ENCODE results near the gene KCNJ6. TPM values are rescaled to one million over a fixed set of nuclear protein-coding genes. Genes with fewer than 3 reads are reported as not detected.

Gene KCNJ6
- total RNA-seq, 1 experiment from 2014 or later: 1.2 TPM

DNA sequence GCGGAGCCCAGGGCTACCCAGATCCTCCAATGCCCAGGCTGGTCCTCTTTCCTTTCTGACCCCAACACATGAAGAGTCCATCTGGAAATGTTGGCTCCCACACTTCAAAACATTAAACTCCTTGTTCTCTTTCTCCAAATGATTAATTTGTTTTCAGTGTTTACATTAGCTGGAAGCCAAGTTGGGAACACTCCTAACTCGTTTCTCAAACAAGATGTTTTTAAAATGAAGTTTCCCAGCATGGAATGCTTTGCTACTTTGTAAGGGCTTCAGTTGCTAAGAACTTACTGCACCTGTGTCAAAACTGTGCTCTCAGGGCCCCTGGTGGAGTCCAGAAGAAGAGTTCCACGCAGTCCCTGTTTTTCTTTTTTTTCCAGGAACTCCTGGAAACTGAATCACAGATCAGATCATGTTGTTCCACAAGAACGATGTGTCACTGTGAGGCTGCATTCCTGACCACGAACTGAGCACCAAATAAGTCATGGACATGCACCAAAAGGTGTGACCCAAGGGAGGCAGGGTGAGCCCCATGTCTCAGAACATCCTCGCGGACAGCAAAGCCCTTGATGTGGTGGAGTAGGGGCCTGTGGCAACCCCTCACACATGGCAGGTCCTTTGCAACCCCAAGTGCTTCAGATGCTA lies 257.3 kb downstream of the KCNJ6 start:
- no peak overlapping the region for H3K23ac ChIP-seq (ENCODE audit: insufficient read length, low read depth, low read length)
- TF ChIP-seq, protein P1, sequence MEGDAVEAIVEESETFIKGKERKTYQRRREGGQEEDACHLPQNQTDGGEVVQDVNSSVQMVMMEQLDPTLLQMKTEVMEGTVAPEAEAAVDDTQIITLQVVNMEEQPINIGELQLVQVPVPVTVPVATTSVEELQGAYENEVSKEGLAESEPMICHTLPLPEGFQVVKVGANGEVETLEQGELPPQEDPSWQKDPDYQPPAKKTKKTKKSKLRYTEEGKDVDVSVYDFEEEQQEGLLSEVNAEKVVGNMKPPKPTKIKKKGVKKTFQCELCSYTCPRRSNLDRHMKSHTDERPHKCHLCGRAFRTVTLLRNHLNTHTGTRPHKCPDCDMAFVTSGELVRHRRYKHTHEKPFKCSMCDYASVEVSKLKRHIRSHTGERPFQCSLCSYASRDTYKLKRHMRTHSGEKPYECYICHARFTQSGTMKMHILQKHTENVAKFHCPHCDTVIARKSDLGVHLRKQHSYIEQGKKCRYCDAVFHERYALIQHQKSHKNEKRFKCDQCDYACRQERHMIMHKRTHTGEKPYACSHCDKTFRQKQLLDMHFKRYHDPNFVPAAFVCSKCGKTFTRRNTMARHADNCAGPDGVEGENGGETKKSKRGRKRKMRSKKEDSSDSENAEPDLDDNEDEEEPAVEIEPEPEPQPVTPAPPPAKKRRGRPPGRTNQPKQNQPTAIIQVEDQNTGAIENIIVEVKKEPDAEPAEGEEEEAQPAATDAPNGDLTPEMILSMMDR (conservative IDR thresholded peaks at IDR 0.05): no peak; the same call in 2 of the 3 replicates
- no peaks in the 10 kb centered on the region for H3K27me3 ChIP-seq (ENCODE audit: insufficient read depth, low read length)
- Mint-ChIP-seq H3K4me3 (no peak overlapping the region), H3K9me3 (peaks cover 0 to under 1% of the 10 kb centered on the region in 2 experiments; a peak in 2 of 5 replicates), H3K4me1 (peaks cover 0 to 5% of the 10 kb centered on the region in 2 experiments; a peak in 2 of 4 replicates), H3K36me3 (ENCODE audit: insufficient read depth in 1 of 3, low read depth in 3 of 3) (peaks cover 0 to under 1% (median 0%) of the 10 kb centered on the region in 3 experiments; a peak in 1 of 7 replicates), H3K27ac (no peak overlapping the region), H3K27me3 (ENCODE audit: low read depth) (peaks cover 3% of the 10 kb centered on the region)
- no peak overlapping the region for H2AFZ ChIP-seq (ENCODE audit: low read length)
- H3K23me2 ChIP-seq (ENCODE audit: insufficient read length, low read depth, low read length, poor library complexity, severe bottlenecking): no peaks in the 10 kb centered on the region
- no peak overlapping the region for H2AK5ac ChIP-seq (ENCODE audit: insufficient read length, low read length)
- no peak overlapping the region for H2BK5ac ChIP-seq (ENCODE audit: insufficient read length, low read length)
- H3K9ac ChIP-seq (ENCODE audit: extremely low read depth, insufficient read length, low read length): no peak overlapping the region
- no peak overlapping the region for H2BK120ac ChIP-seq (ENCODE audit: low read depth, low read length, poor library complexity, severe bottlenecking)
- H3T11ph ChIP-seq (ENCODE audit: low read length): no peak overlapping the region
- no peaks in the 10 kb centered on the region for H3K4me1 ChIP-seq (ENCODE audit: insufficient read depth, low read length)
- no peak overlapping the region for H3K56ac ChIP-seq (ENCODE audit: insufficient read length, low read depth, low read length)
- H2BK15ac ChIP-seq (ENCODE audit: low read depth, low read length): no peak overlapping the region
- no peaks in the 10 kb centered on the region for H3K79me1 ChIP-seq (ENCODE audit: insufficient read depth, low read depth, low read length, poor library complexity, severe bottlenecking)
- no peak overlapping the region for H4K91ac ChIP-seq (ENCODE audit: insufficient read length, low read depth, low read length)
- H2BK12ac ChIP-seq (ENCODE audit: insufficient read length, low read depth, low read length): no peak overlapping the region
- H3K14ac ChIP-seq (ENCODE audit: insufficient read depth, low read length): peak overlapping the region; percentile 21; the same call in 1 of the 2 replicates
- no peaks in the 10 kb centered on the region for H3K79me2 ChIP-seq (ENCODE audit: insufficient read depth, low read length)
- no peak overlapping the region for H3K4ac ChIP-seq (ENCODE audit: low read depth, low read length)
- peaks cover 4% of the 10 kb centered on the region for H4K20me1 ChIP-seq (ENCODE audit: control insufficient read depth, insufficient read depth, insufficient read length)
- DNase-seq: no peak
- no peak overlapping the region for H4K8ac ChIP-seq (replicated peaks; ENCODE audit: insufficient read length, low read depth, low read length)
- H3K27ac ChIP-seq (ENCODE audit: insufficient read length, low read depth, low read length): no peak overlapping the region
- no peak overlapping the region for H3K18ac ChIP-seq (ENCODE audit: insufficient read length, low read depth, low read length)
- H3K9me3 ChIP-seq (ENCODE audit: control insufficient read depth, low read depth, low read length): no peaks in the 10 kb centered on the region
- H4K5ac ChIP-seq (ENCODE audit: insufficient read length, low read depth, low read length): no peak overlapping the region
- H3K4me2 ChIP-seq (ENCODE audit: insufficient read depth, insufficient read length, low read length): no peak overlapping the region
- WGBS (ENCODE audit: extremely low coverage, insufficient read length, low lambda C conversion rate): no CpG with 5 or more reads among the region's 7 CpGs
- no peak overlapping the region for H2BK20ac ChIP-seq (ENCODE audit: low read depth, low read length, poor library complexity, severe bottlenecking)

All from H9 (cell line).